Measurements from ENCODE around the gene CIRBP. TPM values are rescaled to one million over a fixed set of nuclear protein-coding genes. Genes with fewer than 3 reads are reported as not detected.

Gene CIRBP
- total RNA-seq, 1 donor from 2014 or later = 370 TPM

DNA sequence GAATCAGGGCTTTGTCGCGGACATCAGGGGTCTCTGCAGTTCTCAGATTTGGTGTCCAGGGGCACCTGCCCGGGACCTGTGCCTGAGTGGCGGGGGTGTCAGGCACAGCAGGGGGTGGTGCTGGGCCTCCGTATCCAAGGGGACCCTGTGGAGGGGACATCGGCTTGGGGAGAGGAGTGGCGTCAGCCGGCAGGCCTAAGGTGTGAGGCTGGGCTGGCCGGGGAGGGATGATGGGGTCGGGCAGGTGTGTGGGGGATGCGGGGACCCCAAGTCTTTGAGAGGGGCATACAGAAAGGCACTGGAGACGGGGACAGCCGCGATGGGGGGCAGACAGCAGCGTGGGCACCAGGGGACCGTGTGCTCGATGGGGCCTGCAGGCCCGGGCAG is 19.1 kb downstream of the CIRBP start:
- H3K4me3 ChIP-seq (ENCODE audit: low read depth, low read length) = no peak overlapping the region
- no peak for DNase-seq (ENCODE audit: low read depth)
- peaks cover 25% of the 10 kb centered on the region for H3K27me3 ChIP-seq (ENCODE audit: control insufficient read depth, insufficient read depth, low read length)
- H3K36me3 ChIP-seq (ENCODE audit: control insufficient read depth, insufficient read depth, low read length) = no peaks in the 10 kb centered on the region
- TF ChIP-seq, protein P1, sequence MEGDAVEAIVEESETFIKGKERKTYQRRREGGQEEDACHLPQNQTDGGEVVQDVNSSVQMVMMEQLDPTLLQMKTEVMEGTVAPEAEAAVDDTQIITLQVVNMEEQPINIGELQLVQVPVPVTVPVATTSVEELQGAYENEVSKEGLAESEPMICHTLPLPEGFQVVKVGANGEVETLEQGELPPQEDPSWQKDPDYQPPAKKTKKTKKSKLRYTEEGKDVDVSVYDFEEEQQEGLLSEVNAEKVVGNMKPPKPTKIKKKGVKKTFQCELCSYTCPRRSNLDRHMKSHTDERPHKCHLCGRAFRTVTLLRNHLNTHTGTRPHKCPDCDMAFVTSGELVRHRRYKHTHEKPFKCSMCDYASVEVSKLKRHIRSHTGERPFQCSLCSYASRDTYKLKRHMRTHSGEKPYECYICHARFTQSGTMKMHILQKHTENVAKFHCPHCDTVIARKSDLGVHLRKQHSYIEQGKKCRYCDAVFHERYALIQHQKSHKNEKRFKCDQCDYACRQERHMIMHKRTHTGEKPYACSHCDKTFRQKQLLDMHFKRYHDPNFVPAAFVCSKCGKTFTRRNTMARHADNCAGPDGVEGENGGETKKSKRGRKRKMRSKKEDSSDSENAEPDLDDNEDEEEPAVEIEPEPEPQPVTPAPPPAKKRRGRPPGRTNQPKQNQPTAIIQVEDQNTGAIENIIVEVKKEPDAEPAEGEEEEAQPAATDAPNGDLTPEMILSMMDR (IDR thresholded peaks at IDR 0.05; ENCODE audit: insufficient read depth, low read length, severe bottlenecking) = no peak
- FAIRE-seq = no peak

DNA sequence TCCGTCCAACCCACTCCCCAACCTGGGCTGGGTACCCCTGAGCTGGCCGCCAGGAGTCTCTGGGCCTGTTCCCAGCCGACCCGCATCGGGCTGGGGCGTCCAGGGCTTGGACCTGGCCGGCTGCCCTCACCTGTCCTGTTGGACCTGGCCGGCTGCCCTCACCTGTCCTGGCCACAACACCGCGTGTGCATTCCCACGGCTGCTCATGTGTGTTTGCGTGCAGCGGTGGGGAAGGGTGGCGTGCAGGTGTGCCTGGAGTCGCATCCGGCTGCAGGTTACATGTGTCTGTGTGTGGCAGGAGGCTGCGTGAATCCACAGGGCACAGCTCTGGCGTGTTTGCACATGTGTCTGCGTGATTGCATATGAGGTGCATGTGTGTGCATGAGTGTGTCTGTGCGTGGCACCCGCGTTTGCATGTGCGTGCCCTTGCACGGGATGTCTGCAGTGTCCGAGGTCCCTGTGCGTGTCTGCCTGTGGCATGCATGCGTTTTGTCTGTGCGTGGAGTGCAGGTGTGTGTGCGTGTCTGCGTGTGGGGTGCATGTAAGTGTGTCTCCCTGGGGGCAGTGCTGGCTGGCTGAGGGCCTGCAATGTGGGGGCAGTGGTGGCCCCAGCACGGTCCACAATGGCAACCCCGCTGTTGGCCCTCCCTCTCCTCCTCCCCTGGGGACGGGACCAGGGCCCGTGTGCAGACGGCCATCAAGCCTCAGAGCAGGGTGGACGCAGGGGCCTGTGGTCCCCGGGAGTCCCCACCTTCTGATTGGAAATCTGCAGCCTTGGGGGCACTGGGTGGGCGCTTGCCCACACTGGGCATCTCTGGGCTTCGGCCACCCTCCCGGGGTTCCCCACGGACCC is 19.9 kb downstream of the CIRBP start:
- Histone ChIP-seq H3K4me3 (ENCODE audit: low read depth, low read length) (no peak overlapping the region), H3K36me3 (ENCODE audit: control insufficient read depth, insufficient read depth, low read length) (no peaks in the 10 kb centered on the region), H3K27me3 (ENCODE audit: control insufficient read depth, insufficient read depth, low read length) (peaks cover 26% of the 10 kb centered on the region)
- TF ChIP-seq, protein P1 (IDR thresholded peaks at IDR 0.05; ENCODE audit: insufficient read depth, low read length, severe bottlenecking) = no peak
- FAIRE-seq (peak; percentile 18), DNase-seq (ENCODE audit: low read depth) (no peak)

DNA sequence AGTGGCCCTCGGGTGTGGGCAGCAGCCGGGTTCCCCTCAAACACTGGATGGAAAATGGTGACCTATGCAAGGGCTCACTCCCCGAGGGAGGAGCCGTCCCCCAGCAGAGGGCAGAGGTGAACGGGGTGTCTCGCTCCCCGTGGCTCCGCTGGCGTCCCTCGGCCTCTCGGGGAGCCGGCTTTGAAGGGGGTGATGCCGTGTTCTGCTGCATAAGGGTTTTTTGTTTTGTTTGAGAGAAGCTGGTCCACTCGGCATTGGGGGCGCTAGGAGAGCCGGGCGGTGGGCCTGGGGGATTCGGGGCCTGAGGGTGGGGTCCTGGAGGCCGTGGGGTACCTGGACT is 20.5 kb downstream of the CIRBP start:
- DNase-seq (ENCODE audit: low read depth) (no peak), FAIRE-seq (no peak)
- TF ChIP-seq, protein P1 (IDR thresholded peaks at IDR 0.05; ENCODE audit: insufficient read depth, low read length, severe bottlenecking) = no peak
- Histone ChIP-seq H3K36me3 (ENCODE audit: control insufficient read depth, insufficient read depth, low read length) (no peaks in the 10 kb centered on the region), H3K27me3 (ENCODE audit: control insufficient read depth, insufficient read depth, low read length) (peaks cover 22% of the 10 kb centered on the region), H3K4me3 (ENCODE audit: low read depth, low read length) (no peak overlapping the region)

DNA sequence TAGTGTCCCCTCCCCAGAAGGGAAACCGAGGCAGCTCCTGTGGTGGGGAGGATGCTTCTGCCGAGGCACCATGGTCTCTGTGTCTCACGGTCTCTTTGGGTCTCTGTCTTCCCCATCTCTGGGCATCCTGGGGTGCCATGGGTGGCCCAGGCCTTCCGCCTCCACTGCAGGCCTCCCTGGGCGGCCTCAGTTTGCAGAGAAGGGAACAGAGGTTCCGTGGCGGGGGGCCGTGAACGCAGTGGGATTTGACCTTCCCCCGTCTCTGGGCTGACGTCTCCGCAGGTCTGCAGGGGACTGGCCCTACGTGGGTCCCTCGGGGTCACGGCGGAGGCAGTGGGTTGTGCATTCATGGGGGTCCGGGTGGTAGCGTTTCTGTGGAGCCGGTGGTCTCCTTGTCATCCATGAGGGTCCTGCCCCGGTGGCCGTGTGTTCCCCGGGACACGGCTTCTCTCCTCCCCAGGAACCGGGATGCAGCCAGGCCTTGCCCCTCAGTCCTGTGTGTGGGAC is 21.1 kb downstream of the CIRBP start:
- peaks cover 18% of the 10 kb centered on the region for H3K27me3 ChIP-seq (ENCODE audit: control insufficient read depth, insufficient read depth, low read length)

DNA sequence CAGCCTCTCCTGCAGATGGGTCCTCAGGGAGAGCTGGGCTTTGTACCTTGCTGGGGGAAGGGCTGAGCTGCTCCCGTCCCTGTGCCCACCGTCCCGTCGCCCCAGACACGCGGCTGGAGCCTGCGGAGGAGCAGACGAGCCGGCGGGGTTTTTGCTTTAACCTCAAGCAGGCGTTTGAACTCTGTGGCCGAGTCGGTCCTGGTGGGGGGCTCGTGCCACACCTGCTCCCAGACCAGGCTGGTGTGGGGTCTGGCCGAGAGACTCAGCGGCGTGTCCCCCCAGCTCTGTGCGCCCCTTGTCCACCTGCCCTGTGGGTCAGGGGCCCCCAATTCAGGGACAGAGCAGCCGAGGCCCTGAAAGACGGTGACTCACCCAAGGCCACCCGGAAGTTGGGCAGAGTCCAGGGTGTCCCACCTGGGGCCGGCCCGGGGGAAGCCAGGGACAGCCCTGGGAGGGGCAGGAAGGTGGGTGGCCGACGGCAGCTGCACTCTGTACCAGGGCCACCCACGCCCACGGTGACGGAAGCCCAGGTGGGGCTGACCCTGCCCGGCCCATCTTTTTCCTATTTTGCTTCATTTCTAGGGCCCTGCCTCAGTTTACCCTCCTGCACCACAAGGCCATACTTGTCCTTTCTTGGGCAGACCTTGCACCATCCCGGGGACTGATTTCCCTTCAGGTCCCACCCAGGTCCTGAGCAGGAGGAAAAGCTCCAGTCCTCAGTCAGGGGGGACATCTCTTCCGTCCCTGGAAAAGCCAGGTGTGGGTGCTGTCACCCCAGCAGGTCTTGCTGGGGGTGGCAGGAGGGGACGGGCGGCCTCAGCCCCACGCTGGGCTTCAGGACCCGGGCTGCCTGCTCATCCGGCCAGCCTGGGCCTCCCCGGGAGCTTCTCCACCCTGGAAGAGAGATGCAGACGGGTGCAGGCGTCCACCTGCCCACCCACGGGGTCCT is 21.8 kb downstream of the CIRBP start:
- FAIRE-seq (no peak), DNase-seq (ENCODE audit: low read depth) (no peak)
- TF ChIP-seq, protein P1 (IDR thresholded peaks at IDR 0.05; ENCODE audit: insufficient read depth, low read length, severe bottlenecking) = no peak
- H3K36me3 ChIP-seq (ENCODE audit: control insufficient read depth, insufficient read depth, low read length) = no peaks in the 10 kb centered on the region
- H3K27me3 ChIP-seq (ENCODE audit: control insufficient read depth, insufficient read depth, low read length) = peaks cover 17% of the 10 kb centered on the region
- H3K4me3 ChIP-seq (ENCODE audit: low read depth, low read length) = no peak overlapping the region

More for the DNA sequence above, 21.1 kb downstream of the CIRBP start:
- H3K36me3 ChIP-seq (ENCODE audit: control insufficient read depth, insufficient read depth, low read length) = no peaks in the 10 kb centered on the region
- FAIRE-seq (no peak), DNase-seq (ENCODE audit: low read depth) (no peak)
- TF ChIP-seq, protein P1 (IDR thresholded peaks at IDR 0.05; ENCODE audit: insufficient read depth, low read length, severe bottlenecking) = no peak
- H3K4me3 ChIP-seq (ENCODE audit: low read depth, low read length) = no peak overlapping the region

Measured in bronchial epithelial cell (primary cell).